ENCODE data around the gene TMEM183A. TPM values are rescaled to one million over a fixed set of nuclear protein-coding genes. Genes with fewer than 3 reads are reported as not detected.

The TMEM183A gene
- total RNA-seq, 1 donor from 2014 or later = 131 TPM

DNA sequence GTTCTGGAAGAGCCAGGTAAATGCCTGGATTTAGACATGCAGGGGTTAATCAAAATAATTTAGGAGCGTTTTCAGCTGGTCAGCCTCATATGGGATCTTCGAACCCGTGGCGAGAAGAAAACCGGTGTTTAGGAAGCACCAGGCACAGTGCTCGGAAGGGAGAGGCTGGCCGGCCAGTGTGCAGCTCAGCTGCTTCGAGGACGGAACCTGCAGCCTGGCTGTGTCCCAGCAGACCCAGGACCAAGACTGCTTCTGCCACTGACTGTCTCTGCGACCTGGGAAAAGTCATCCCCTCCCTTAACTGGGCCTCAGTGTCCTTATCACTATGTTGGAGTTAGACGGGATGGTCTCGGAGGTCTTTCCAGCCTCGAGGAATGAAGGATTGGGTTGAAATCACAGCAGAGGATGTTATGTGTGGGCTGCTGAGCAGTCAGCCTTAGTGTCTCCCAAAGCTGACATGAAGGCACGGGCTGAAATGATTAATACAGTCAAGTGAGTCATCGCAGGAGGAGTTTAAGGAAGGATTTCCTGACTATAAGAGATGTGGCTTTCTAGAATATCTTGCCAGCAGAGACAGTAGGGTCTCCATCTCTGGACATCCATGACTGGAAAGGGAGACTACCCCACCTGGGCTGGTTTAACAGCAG lies 39.9 kb downstream of the TMEM183A start:
- DNase-seq = no peak

- DNase-seq = no peak
These were observed 40.9 kb downstream of the TMEM183A start for GRCh38 chr1:203048086-203048485.

GRCh38 chr1:203048555-203049051 lies 41.4 kb downstream of the TMEM183A start:
- no peak for DNase-seq

DNA sequence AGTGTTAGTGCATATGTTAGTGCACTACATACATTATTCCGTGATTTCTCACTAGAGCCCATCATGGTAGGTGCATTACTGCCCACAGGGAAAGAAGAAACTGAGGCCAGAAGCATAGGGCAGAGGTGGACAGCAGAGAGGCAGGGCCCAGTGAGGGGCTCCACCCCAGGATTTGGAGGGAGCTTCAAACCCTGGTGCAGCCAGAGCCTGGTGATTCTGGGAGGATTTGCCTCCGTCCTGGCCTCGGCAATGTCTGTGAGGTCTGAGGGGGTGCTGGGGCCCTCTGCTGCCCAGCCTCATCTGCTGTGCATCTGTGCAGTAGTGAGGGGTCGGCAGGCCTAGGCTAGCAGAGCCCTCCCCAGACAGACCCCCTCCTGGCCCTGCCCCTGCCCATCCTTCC lies 41.9 kb downstream of the TMEM183A start:
- no peak for DNase-seq

DNA sequence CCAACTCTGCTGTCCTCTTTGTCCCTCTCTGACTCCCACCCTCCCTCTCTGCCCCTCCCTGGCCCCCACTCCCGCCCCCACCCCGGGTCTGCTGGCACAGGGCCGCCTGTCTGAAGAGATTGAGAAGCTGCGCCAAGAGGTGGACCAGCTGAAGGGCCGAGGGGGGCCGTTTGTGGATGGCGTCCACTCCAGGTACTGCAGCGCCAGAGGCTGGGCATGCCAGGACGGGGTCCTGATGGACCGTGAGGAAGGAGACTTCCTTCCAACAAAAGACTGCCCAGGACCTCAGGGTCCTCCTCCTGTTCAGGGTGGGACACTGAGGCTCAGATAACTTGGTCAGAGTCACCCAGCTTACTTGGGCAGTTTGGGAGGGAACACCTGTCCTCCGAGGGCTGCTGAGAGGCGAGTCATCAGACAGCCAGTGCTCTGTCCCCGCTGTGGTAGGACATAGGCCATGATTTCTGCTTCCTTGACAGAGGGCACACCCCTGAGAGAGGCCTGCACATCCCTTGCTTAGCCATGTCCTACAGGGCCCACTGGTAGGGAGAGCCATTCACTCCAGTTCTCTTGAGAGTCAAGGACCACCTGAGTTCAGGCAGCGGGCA lies 42.5 kb downstream of the TMEM183A start:
- DNase-seq = no peak

DNA sequence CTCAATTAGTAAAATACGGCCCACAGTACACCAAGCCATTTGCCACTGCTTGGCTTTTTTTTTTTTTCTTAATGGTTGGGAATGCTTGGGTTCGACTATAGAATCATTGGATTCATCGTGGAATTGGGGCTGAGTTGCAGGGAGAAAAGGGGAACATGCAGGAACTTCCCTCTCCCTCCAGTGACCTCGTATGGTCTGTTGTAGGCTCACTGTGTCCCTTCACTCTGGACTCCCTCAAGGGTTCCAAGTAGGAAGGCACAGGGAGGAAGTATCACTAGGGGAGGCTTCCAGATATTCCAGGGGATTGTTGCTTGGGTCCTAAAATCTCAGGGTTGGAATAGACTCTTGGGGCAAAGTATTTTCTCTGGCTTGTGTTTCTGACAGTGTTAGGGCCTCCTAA lies 43.7 kb downstream of the TMEM183A start:
- DNase-seq = no peak

- DNase-seq = no peak
These were observed 44.7 kb downstream of the TMEM183A start for GRCh38 chr1:203051841-203052324.

DNA sequence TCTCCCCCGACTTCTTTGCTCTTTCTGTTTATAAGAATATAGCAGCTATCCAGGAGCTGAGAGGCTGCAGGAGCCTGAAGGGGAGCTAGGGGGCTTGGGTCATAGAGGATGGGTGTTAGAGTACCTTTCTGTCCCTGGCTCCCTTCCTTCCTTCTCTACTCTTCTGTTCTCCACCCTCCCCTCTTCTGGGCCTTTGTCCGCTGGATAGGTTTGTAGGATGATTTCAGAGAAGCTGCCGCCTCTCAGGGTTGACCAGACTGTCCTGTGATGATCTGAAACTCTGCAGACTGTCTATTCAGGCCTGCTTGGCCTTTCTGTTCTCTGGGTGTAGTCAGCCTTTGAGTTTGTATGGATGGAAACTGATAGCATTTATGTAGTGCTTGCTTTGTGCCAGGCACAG lies 45.4 kb downstream of the TMEM183A start:
- no peak for DNase-seq

DNA sequence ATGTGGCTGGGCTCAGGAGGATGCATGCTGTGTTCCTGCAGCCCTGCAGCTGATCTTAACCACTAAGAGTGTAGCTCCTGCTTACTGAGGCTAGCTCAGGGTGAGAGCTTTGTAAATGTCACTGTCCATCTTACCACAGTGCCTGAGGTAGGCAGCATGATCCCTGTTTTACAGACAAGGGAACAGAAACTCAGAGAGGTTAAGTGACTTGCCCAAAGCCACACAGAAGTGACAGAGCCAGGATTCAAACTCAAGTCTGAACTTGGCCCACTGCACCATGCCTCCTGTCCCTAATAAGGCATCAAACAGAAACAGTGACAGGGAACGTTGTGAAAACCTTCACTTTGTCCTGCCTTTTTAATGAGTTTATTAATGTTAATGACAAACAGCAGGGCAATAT lies 47.0 kb downstream of the TMEM183A start:
- no peak for DNase-seq

GRCh38 chr1:203054642-203055041 lies 47.5 kb downstream of the TMEM183A start:
- no peak for DNase-seq

DNA sequence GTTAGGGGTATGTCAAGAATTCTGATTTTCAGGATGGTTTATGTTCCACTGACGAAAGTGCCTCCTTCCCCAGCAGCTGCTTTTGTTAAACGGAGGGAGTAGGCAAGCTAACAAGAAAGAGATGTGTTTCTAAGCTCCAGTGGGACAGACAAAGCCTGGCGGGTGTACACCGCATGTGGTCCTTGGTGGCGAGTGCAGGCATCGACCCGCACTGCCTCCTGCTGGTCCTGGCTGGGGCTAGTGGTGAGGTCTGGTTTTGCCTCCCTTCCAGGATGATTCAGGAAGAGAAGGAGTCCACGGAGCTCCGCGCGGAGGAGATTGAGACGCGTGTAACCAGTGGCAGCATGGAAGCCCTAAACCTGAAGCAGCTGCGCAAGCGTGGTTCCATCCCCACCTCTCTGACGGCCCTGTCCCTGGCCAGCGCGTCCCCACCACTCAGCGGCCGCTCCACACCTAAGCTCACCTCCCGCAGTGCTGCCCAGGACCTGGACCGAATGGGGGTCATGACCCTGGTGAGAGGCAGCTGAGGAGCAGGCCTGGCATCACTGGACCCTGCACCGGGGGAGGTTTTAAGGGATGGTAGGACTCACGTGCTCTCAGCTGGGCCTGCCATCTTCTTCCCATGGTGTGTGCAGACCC lies 48.1 kb downstream of the TMEM183A start:
- no peak for DNase-seq

DNA sequence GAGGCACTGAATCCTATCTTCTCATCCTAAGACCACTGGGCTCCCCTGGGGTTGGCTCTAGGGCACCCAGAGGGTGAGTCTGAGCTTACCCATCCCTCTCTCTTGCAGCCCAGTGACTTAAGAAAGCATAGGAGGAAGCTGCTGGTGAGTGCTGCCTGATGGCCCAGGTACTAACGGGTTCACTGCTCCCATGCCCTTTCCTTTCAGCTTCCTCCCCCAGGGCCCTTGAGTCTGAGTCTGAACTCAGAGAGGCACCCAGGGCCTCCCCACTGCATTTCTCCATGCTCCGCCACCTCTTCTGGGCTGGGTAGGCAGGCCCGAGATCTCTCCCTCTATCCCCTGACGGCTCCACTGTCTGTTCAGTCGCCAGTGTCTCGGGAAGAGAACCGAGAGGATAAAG lies 48.8 kb downstream of the TMEM183A start:
- no peak for DNase-seq

DNA sequence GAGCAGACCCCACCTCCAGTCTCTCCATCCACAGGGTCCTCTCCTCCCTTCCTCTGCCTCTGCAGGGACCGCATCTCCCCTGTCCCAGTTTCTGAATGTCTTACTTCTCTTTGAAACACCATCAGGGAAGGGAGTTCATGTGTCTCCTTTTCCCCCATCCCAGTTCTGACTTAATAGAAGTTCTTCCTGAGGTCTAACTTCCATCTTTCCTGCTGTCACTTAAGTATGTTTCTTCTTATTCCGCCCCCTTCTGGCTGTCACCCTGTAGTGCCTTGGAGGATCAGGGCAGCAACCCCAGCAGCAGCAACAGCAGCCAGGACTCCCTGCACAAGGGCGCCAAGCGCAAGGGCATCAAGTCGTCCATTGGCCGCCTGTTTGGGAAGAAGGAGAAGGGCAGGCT lies 49.3 kb downstream of the TMEM183A start:
- DNase-seq = no peak

DNA sequence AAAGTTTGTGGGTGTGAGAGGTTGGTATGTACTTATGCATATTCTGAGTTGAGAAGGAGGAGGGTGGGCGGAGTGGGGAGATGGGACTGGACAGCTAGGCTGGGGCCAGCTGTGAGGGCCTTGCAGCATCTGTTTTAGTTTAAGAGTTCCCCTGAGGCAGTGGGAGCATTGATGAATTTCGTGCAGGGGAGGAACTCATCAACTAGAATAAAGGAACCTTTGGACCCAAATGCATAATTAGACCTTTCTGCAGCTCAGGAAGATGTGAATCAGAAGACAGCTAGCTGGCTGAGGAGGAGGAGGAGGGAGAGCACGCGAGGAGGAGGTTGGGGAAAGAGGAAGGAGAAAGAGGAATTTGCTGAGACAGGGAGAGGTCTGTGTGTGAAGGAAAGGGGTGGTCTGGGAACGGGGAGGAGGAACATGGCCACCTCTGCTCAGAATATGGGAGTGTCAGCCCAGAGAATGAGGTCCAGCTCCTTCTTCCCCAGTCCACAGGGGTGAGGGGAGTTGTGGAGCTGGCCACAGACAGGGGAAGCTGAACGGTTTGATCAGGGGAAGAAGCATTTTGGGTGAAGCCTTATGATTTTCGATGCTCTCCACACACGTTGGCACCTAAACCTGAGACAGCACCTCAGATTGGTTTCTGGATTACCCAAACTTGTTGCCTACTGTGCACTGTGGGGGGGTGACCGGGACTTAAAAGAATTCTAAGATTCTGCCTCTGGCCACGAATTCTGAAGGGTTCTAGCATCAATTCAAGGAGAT lies 50.9 kb downstream of the TMEM183A start:
- DNase-seq = no peak

DNA sequence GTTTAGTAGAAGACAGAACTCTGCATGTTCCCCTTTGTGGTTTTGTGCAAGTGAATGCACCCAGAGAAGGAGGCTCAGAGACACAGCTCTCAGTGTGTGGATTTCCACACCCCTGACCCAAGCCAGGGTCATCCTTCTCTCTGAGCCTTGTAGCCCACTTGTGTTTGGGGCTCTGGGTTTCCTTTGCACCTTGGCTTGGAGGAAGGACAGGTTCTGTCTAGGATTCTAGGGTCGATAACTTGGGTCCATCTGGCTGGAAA lies 51.4 kb downstream of the TMEM183A start:
- DNase-seq = no peak

DNA sequence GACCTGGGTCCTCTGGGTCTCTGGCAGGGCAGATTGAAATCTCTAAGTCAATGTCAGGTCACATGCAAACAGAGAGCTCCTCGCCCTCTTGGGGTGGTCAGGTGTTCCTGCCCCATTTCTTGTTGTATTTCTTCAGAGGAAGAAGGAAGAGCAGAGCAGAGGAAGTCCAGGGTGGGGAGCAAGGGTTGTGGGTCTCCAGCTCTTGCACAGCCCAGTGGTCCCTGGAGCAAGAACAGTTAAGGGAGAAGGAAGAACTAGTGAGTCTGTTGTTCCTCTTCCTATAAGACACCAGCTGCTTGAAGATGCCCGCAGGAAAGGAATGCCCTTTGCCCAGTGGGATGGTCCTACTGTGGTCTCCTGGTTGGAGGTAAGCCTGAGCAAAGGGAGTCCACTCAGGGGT lies 52.3 kb downstream of the TMEM183A start:
- DNase-seq = no peak

GRCh38 chr1:203060115-203060514 lies 52.9 kb downstream of the TMEM183A start:
- no peak for DNase-seq

- no peak for DNase-seq
These were observed 56.1 kb downstream of the TMEM183A start for GRCh38 chr1:203063287-203063686.

GRCh38 chr1:203065191-203065590 lies 58.0 kb downstream of the TMEM183A start:
- no peak for DNase-seq

GRCh38 chr1:203065986-203066385 lies 58.8 kb downstream of the TMEM183A start:
- DNase-seq = no peak

GRCh38 chr1:203066965-203067364 lies 59.8 kb downstream of the TMEM183A start:
- DNase-seq = no peak

DNA sequence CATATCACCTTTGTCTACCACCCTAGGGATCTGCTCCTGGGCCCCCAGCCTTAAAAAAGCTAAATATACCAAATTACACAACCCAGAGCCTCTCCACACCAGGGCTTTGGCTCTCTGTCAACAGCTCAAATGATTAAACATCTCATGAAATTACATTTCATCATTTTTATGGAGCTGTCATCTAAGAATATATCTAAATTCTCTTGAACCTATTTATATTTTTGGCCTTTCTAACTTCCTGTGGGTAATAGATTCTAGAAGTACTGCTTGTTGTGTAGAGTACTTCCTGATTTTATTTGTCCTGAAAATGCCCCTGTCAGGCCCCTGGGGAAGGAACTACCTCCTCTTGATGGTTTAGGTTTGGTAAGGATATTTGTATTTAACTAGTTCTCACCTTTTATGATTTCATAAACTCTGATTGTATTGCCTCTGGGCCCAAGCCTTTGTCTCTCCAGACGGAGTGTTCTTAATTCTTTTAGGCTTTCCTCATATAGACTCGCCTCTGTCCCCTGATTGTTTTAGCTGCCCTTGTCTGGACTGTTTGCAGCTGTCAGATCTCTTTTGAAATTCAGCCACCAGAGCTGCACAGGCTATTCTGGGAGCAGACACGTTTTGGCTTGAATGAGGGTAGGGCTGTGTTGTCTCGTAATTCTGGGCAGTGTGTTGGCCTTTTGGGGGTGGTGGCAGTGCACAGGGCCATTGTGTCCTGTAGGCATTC lies 62.0 kb downstream of the TMEM183A start:
- DNase-seq = no peak
